K562 (cell line): ENCODE measurements around the gene GASK1B. TPM values are rescaled to one million over a fixed set of nuclear protein-coding genes. Genes with fewer than 3 reads are reported as not detected.

Experiments
- BCOR ChIP-seq: fragments of 450-650 bp; IDR thresholded peaks from 2 replicates; pipeline ENCODE4 v1.6.1; 2016
- CBFA2T2 ChIP-seq: fragments of 450-650 bp; conservative IDR thresholded peaks from 2 replicates; pipeline ENCODE4 v1.6.1; 2017; ENCODE audit warnings: mild to moderate bottlenecking
- CBX8 ChIP-seq: fragments of 200-600 bp; sonication (generic); IDR thresholded peaks from 2 replicates; pipeline ENCODE4 v1.6.1; 2012; ENCODE audit warnings: borderline replicate concordance, mixed run types, low read depth, mild to moderate bottlenecking, moderate library complexity, mixed read lengths, low read length, control low read depth, inconsistent platforms; ENCODE audit not compliant: poor library complexity, severe bottlenecking; ENCODE audit errors: extremely low read depth
- CREB1 ChIP-seq, 2 experiments: sonication (generic) in 1 of 2; formaldehyde crosslinking in 1 of 2; IDR thresholded peaks; 2 replicates each; pipeline versions ENCODE4 v1.6.1 to v1.8.0; 2012 to 2022; ENCODE audit warnings: inconsistent platforms in 1 of 2, mild to moderate bottlenecking in 1 of 2, missing genetic modification reagents in 1 of 2, moderate library complexity in 1 of 2
- CXXC5 ChIP-seq: fragments of 250-450 bp; sonication (Bioruptor Pico); IDR thresholded peaks from 2 replicates; pipeline ENCODE4 v1.8.0; 2022; ENCODE audit warnings: inconsistent platforms, mild to moderate bottlenecking, moderate library complexity
- FUS ChIP-seq: fragments of 200-400 bp; formaldehyde crosslinking; optimal IDR thresholded peaks from 2 replicates; pipeline ENCODE3; 2017; ENCODE audit warnings: low read depth, low read length
- GABPB1 ChIP-seq: sonication (generic); formaldehyde crosslinking; IDR thresholded peaks from 2 replicates; pipeline ENCODE4 v1.8.0; 2022; ENCODE audit warnings: mild to moderate bottlenecking, missing genetic modification reagents
- HNRNPUL1 ChIP-seq: fragments of 200-400 bp; formaldehyde crosslinking; IDR thresholded peaks from 2 replicates; pipeline ENCODE4 v1.6.1; 2017; ENCODE audit warnings: low read length
- IFI16 ChIP-seq: fragments of 250-450 bp; sonication (Bioruptor Pico); IDR thresholded peaks from 2 replicates; pipeline ENCODE4 v2.1.2; 2022; ENCODE audit warnings: mild to moderate bottlenecking, inconsistent platforms
- KAT8 ChIP-seq: fragments of 450-650 bp; IDR thresholded peaks from 2 replicates; pipeline ENCODE4 v1.6.1; 2016; ENCODE audit warnings: low read depth, mild to moderate bottlenecking
- MYBL2 ChIP-seq, 2 experiments: fragments of 450-650 bp in 1 of 2; sonication (generic) in 1 of 2; formaldehyde crosslinking in 1 of 2; IDR thresholded peaks; 2 replicates each; pipeline versions ENCODE4 v1.6.1 to v1.8.1; 2017 to 2022; ENCODE audit warnings: borderline replicate concordance in 1 of 2, inconsistent platforms in 1 of 2, low read depth in 1 of 2, mild to moderate bottlenecking in 1 of 2, missing genetic modification reagents in 1 of 2, moderate library complexity in 1 of 2
- POLR2AphosphoS2 ChIP-seq: IDR thresholded peaks from 2 replicates; pipeline ENCODE4 v1.6.1; 2012; ENCODE audit warnings: low read length, improper control_type of control experiment
- RBM34 ChIP-seq: fragments of 200-400 bp; formaldehyde crosslinking; IDR thresholded peaks from 2 replicates; pipeline ENCODE4 v1.6.1; 2018; ENCODE audit warnings: low read length, borderline replicate concordance; ENCODE audit not compliant: insufficient read depth
- TEAD1 ChIP-seq, 2 experiments: fragments of 450-650 bp in 1 of 2; sonication (generic) in 1 of 2; formaldehyde crosslinking; IDR thresholded peaks; 2 replicates each; pipeline versions ENCODE4 v1.4.0 to v1.8.0; 2020 to 2022; ENCODE audit warnings: mild to moderate bottlenecking in 2 of 2, missing genetic modification reagents in 1 of 2
- XRCC4 ChIP-seq: IDR thresholded peaks from one replicate; pipeline ENCODE4 v1.6.1; 2011; ENCODE audit not compliant: insufficient read depth, insufficient read length; ENCODE audit errors: extremely low read depth
- ZNF282 ChIP-seq: sonication (generic); formaldehyde crosslinking; IDR thresholded peaks from 2 replicates; pipeline ENCODE4 v1.8.1; 2023; ENCODE audit warnings: missing genetic modification reagents
- ZNF316 ChIP-seq: fragments of 450-650 bp; IDR thresholded peaks from 2 replicates; pipeline ENCODE4 v1.6.1; 2016
- ZNF584 ChIP-seq: fragments of 200-800 bp; sonication (Bioruptor generic); IDR thresholded peaks from 2 replicates; pipeline ENCODE4 v1.6.1; 2016; ENCODE audit warnings: low read depth, mild to moderate bottlenecking, missing genetic modification characterization, missing compliant biosample characterization
- ZSCAN29 ChIP-seq: fragments of 450-650 bp; IDR thresholded peaks from 2 replicates; pipeline ENCODE4 v1.6.1; 2017
- polyA plus RNA-seq, 8 experiments: library from polyadenylated mRNA; depleted of rRNA in 4 of 8; stranded (reverse) in 5 of 8; unstranded in 3 of 8; fragments of >200 nt; fragmentation: Nextera tagmentation in 2 of 8; fragmentation: Illumina TruSeq in 1 of 8; extraction: Ambion mirVana in 2 of 8; extraction: Trizol in 1 of 8; gene quantifications; 2 replicates each; pipeline versions ENCODE4 v1.2.1 to v1.2.3, GENCODE V29; 2011 to 2014; ENCODE audit warnings: inconsistent platforms in 1 of 8, missing spikeins in 1 of 8
- total RNA-seq, 7 experiments: library from RNA; depleted of rRNA in 6 of 7; stranded (reverse); fragments of >200 nt in 6 of 7; fragmentation: Illumina TruSeq in 2 of 7; extraction: Trizol in 2 of 7; gene quantifications; 2 replicates each; pipeline versions ENCODE4 v1.2.1 to v1.2.3, GENCODE V29; 2011 to 2021; ENCODE audit warnings: low replicate concordance in 1 of 7
- TF ChIP-seq, protein P1 (sequence below): conservative IDR thresholded peaks from 2 replicates; pipeline ENCODE4 v1.6.1; 2011; ENCODE audit warnings: low read depth, mild to moderate bottlenecking, low read length; ENCODE audit not compliant: control insufficient read depth

The GASK1B gene
- total and polyA plus RNA-seq, 9 of the 15 experiments (the other 6 are each of a cell fraction or from before 2014, with no cell fraction given), result 0.13 to 1.2 (median 0.61) TPM

DNA sequence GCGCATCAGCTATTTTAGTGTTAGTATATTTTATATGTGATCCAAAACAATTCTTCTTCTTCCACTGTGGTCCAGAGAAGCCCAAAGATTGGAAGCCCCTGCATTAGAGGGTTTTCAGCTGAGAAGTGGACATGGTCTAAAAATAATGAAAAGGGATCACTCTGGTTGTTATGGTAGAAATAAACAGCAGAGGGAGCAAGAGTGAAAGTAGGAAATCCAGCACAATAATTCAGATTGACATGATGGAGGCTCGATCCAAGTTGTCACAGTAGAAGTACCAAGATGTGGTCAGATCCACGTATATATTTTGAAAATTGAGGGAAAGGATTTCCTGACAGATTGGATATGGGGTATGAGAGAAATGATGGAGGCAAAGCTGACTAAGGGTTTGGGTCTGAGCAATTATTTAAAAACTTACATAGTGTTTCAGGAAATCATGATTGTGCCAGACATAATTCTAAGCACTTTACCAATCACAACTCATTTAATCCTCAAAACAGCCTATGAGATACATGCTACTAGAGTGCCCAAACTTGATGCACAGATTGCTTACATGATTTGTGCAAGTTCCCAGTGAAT, 20.4 kb upstream of the GASK1B start (continued):
- no peak for TF ChIP-seq CBX8
- TF ChIP-seq CBFA2T2, result no peak
- no peak for TF ChIP-seq BCOR
- TF ChIP-seq KAT8, result no peak
- TF ChIP-seq GABPB1, result no peak
- no peak for TF ChIP-seq HNRNPUL1
- TF ChIP-seq TEAD1 (CRISPR knock-in tag; IDR thresholded peaks at IDR 0.05), result no peak
- no peak for TF ChIP-seq IFI16 (CRISPR knock-in tag)
- no peak for TF ChIP-seq ZNF584 (CRISPR knock-in tag)
- no peak for TF ChIP-seq CXXC5 (CRISPR knock-in tag)
- TF ChIP-seq XRCC4, result no peak
- no peak for TF ChIP-seq ZNF282
- TF ChIP-seq RBM34, result no peak
- TF ChIP-seq, protein P1, sequence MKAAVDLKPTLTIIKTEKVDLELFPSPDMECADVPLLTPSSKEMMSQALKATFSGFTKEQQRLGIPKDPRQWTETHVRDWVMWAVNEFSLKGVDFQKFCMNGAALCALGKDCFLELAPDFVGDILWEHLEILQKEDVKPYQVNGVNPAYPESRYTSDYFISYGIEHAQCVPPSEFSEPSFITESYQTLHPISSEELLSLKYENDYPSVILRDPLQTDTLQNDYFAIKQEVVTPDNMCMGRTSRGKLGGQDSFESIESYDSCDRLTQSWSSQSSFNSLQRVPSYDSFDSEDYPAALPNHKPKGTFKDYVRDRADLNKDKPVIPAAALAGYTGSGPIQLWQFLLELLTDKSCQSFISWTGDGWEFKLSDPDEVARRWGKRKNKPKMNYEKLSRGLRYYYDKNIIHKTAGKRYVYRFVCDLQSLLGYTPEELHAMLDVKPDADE, result no peak
- no peak for TF ChIP-seq MYBL2 (IDR thresholded peaks at IDR 0.05; ENCODE audit: low read depth)
- no peak for TF ChIP-seq MYBL2 (CRISPR knock-in tag; IDR thresholded peaks at IDR 0.05; ENCODE audit: borderline replicate concordance)
- 0 out of 2 replicates have a peak, but pooled peaks have one; percentile 35 for TF ChIP-seq ZNF316
- TF ChIP-seq FUS, result no peak
- TF ChIP-seq ZSCAN29, result no peak
- no peak for TF ChIP-seq POLR2AphosphoS2
- no peak for TF ChIP-seq CREB1 (IDR thresholded peaks at IDR 0.05)
- TF ChIP-seq CREB1 (CRISPR knock-in tag; IDR thresholded peaks at IDR 0.05), result no peak
